NB4 (cell line): ENCODE data around the gene AQP1.

Experiments used
- DNase-seq: peaks from one replicate; pipeline ENCODE4 v3.0.0; 2010; ENCODE audit warnings: low read depth
- H3K4me3 ChIP-seq: one replicate; pipeline ENCODE4 v1.5.1; 2011; ENCODE audit warnings: mild to moderate bottlenecking, low read depth, low read length, moderate library complexity
- CTCF ChIP-seq: IDR thresholded peaks from one replicate; pipeline ENCODE4 v1.5.1; 2012; ENCODE audit warnings: low read depth, low read length
- MAX ChIP-seq: IDR thresholded peaks from 2 replicates; pipeline ENCODE4 v1.6.1; 2011; ENCODE audit warnings: low read depth, low read length
- MYC ChIP-seq: IDR thresholded peaks from 2 replicates; pipeline ENCODE4 v1.6.1; 2011; ENCODE audit warnings: low read depth, low read length
- POLR2A ChIP-seq: IDR thresholded peaks from 2 replicates; pipeline ENCODE4 v1.6.1; 2011; ENCODE audit warnings: mild to moderate bottlenecking; ENCODE audit not compliant: insufficient read length; ENCODE audit errors: extremely low read depth

AQP1 gene

GRCh38 chr7:30903146-30903545 is 8.5 kb upstream of the AQP1 start:
- no peak overlapping the region for H3K4me3 ChIP-seq
- TF ChIP-seq MYC (no peak), MAX (no peak), POLR2A (no peak), CTCF (no peak)
- no peak for DNase-seq

- TF ChIP-seq MYC = no peak
- TF ChIP-seq MAX = no peak
- TF ChIP-seq CTCF = no peak
- TF ChIP-seq POLR2A = no peak
- DNase-seq = no peak
- H3K4me3 ChIP-seq = no peak overlapping the region
Observed at GRCh38 chr7:30904561-30904960, 7.1 kb upstream of the AQP1 start.

GRCh38 chr7:30905078-30906012 is 6.3 kb upstream of the AQP1 start:
- H3K4me3 ChIP-seq = no peak overlapping the region
- TF ChIP-seq POLR2A (no peak), CTCF (no peak), MYC (no peak)
- no peak for DNase-seq

- TF ChIP-seq MYC = no peak
- no peak for TF ChIP-seq POLR2A
- no peak for TF ChIP-seq MAX
- TF ChIP-seq CTCF = no peak
- H3K4me3 ChIP-seq = no peak overlapping the region
- no peak for DNase-seq
Observed at GRCh38 chr7:30906014-30906413, 5.6 kb upstream of the AQP1 start.

- H3K4me3 ChIP-seq = no peak overlapping the region
- DNase-seq = no peak
- TF ChIP-seq CTCF (no peak), POLR2A (no peak), MAX (no peak), MYC (no peak)
Observed at GRCh38 chr7:30906515-30907240, 5.0 kb upstream of the AQP1 start.
